ENCODE results near the gene NFYA.
"Not testable (repeated sequence)": the region's sequence is repeated elsewhere in the genome, so short reads cannot be mapped to it uniquely, and the experiment has no call there.

NFYA gene

DNA sequence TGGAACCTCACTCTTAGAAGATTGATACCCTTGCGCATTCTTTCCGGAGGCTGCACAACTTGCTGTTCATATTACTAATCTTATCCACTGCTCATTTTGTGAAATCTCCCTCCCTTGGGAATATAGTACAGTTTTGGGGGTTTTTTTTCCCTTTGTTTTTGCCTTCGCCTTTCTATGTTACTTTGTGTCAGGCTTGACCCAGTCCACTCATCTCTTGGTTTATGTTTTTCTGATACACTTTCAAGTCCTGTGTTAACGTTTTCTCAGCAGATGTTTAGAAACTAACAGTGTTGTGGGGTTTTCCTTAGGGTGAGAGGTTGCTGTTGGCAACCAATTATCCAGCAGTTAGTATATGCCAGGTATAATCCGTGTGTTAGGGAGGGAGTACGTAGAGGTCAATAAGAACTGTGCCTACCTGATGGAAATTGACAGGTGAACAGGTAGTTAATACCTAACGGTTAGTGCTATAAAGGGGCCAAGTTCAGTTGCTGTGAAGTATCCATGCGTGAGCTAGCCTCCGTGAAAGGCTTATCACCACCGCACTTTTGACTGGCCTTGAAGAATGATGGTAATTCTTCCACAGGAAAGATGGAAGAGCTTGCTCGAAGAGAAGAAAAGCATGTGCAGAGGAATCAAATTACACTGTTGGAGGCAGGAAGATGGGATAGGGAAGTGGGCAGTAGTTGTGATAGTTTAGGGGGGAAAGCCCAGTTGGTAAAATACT, 1.4 kb downstream of the NFYA start:
- DNase-seq: peak; percentile 45

DNA sequence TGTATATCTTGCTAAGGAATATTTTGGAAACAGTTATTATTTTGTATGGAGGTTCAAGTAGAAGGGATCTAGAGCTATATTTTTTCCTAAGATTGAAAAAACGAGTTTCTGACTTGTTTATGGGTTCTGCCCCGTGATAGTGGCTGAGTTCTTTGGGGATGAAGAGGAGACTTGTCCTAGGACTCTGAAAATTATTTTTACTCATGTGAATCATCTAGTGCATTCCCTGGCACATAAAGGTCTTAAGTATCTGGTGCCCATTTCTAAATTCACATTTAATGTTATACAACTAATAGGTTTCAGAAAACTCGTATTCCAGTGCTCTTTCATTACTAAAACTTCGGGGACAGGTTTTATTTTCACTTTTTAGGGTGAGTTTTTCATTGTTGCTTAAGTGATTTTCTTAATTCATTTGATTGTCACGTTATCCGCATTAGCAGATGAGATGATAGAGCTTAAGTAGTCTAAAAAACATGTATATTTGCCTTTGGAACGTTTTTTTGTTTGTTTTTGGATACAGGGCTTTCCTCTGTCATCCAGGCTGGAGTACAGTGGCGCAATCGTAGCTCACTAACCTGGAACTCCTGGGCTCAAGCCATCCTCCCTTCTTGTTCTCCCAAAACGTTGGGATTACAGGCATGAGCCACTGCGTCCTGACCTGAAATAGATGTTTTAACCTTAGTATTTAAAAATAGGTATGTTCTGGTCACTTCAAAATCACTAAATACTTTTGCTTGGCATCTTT, 2.1 kb downstream of the NFYA start:
- DNase-seq: no peak

- no peak for DNase-seq
These were observed 3.2 kb downstream of the NFYA start for GRCh38 chr6:41075651-41076626.

GRCh38 chr6:41077536-41077935, 4.8 kb downstream of the NFYA start:
- DNase-seq: no peak

DNA sequence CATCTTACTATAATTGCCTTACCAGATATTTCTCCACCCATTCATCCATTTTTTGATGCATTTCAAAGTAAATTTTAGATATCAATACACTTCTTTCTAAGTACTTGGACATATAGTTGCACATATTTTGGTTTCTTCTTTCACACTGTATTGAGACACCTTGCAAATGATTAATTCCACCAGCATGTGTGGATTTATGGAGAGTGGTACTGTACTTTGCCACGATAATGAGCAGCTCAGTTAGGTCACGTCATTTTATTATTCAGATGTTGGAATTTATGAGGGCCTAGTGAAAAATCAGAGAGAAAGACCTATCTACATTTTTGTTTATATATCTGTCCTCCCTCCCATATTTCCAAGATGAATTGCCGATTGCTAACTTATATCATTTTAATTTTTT, 5.3 kb downstream of the NFYA start:
- DNase-seq: no peak

- DNase-seq: no peak
These were observed 6.3 kb downstream of the NFYA start for GRCh38 chr6:41079080-41079479.

GRCh38 chr6:41080621-41081020, 7.8 kb downstream of the NFYA start:
- DNase-seq: no peak

DNA sequence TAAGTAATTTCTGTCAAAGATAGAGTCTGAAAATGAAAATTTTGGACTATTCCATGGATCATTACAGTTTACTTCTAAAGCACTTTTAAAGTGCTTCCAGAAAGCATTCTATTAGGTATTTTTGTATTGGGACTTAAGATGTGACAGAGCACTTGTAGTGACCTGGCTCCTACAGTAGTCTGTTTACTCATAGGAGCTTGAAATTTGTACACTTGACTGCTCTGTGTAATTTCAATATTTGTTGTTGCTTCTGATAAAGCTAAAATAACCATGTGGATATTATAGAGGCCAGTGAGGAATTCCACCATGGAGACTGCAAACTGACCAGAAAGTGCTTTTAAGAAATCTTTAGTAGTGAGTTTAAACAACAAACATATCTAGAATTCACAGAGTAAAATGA, 10.3 kb downstream of the NFYA start:
- DNase-seq: no peak

DNA sequence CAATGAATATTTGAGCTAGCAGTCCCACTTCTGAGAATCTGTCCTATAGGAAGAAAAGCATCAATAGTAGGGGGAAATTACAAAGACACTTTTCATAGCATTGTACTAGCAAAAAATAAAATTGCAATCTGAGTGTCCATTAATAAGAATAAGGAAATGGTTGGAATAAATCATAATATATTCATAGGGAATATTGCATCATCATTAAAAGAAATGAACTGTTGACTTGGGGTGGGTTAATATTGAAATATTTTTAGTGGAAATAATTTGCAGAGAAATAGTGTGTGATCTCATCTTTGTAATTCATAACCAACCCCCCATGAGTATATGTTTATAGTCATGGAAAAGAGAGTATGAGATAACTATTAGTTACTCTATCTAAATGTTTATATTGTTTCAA, 12.4 kb downstream of the NFYA start:
- no peak for DNase-seq

DNA sequence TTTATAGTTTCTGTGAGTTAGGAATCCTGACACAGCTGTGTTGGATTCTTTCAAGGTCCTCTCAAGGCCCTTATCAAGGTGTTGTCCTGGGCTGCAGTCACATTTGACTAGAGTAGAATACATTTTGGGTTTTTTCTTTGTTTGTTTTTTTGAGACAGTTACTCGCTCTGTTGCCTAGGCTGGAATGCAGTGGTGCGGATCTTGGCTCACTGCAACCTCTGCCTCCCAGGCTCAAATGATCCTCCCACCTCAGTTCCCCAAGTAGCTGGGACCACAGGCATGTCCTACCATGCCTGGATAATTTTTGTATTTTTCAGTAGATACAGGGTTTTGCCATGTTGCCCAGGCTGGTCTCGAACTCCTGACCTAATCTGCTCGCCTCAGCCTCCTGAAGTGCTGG, 15.7 kb downstream of the NFYA start:
- no peak for DNase-seq

GRCh38 chr6:41090841-41091761, 18.3 kb downstream of the NFYA start:
- no peak for DNase-seq

GRCh38 chr6:41092421-41093140, 19.8 kb downstream of the NFYA start:
- DNase-seq: peak; percentile 20

DNA sequence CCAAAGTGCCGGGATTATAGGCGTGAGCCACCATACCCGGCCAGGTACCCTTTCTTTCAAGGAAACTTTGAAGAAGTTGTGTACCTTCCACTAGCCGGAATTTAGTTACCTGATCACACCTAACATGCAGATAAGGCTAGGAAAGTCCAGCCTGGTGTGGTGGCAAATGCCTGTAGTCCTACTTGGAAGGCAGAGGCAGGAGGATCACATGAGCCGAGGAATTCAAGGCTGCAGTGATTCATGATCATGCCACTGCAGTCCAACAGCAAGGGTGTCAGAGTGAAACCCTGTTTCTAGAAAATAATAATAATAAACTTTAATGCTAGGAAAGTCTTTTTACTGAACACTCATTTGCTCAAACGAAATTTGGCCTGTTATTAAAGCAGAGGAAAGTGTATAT, 21.0 kb downstream of the NFYA start:
- no peak for DNase-seq

DNA sequence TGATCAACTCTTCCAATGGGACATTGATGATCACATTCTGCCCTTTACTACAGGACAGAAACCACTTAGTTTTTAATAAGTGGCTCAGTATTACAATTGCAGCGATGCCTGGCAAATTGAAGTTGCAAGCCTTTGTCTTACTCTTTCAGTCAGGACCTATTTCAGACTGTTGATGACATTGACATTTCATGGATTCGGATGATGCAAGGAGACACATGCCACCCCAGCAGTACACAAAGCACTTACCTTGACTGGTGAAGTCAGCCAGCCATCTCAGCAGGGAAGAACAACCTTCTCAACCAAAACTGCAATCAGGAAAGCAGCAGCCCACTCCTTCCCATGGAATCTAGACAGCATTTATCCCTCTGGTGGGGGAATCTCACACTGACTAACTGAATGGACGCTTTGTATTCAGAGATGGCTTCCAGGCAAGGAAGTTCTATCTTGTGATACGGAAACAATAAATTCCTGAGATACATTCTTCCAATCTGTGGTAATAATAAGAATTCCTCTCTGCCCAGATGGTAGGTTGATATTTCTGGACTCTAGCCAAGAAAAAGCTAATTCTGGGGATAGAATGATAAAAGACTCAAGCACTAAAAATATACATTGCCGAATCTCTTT, 24.8 kb downstream of the NFYA start:
- DNase-seq: peak; percentile 86

- DNase-seq: peak; percentile 19
These were observed 25.6 kb downstream of the NFYA start for GRCh38 chr6:41098366-41098765.

DNA sequence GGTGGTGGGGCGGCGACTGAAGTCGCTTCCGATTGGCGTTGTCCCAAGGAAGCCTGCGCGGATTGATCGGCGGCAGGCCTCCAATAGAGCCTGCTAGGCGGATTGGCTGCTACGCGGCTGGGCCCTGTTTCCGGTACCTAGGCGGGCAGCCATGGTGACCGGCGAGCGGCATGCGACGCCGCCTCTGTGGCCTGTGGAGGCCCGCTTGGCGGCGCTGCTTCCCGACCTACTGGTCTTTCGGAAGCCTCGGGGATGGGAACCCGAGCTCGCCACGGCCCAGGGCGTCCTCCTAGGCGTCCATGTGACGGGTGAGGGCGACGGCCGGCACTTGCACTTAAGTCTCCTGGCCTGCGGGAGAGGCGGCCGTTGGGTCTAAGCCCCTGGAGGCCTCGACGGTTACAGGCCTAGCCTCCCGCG, 28.1 kb downstream of the NFYA start:
- DNase-seq: no peak

DNA sequence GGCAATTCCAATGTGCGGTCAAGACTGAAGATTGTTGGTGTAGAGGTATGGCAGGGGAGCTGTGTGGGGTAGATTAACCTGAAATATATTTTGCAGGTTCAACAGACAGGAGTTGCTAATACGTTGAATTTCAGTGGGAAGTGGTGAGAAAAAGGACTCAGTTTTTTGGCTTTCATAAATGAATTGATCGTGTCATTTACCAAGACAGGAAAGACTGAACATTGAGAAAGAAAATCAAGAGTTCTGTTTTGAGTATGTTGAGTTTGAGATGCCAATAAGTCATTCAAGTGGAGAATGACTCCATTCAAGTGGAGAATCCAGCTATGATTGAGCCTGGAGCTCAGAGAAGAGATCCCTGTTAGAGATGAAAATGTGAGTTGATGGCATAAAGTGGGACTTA, 31.1 kb downstream of the NFYA start:
- no peak for DNase-seq

- no peak for DNase-seq
These were observed 38.2 kb downstream of the NFYA start for GRCh38 chr6:41111017-41111416.

DNA sequence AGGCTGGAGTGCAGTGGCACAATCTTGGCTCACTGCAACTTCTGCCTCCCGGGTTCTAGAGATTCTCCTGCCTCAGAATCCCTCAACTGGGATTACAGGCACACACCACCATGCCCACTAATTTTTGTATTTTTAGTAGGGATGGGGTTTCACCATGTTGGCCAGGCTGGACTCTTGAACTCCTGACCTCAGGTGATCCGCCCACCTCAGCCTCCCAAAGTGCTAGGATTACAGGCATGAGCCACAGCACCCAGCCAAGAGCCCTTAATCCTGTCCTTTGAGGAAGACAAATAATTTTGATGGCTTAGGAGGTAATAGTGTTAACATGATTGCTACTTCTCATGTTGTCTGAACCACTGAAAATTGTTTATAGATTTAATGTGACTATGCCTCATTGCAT, 42.3 kb downstream of the NFYA start:
- not testable (repeated sequence) for DNase-seq

DNA sequence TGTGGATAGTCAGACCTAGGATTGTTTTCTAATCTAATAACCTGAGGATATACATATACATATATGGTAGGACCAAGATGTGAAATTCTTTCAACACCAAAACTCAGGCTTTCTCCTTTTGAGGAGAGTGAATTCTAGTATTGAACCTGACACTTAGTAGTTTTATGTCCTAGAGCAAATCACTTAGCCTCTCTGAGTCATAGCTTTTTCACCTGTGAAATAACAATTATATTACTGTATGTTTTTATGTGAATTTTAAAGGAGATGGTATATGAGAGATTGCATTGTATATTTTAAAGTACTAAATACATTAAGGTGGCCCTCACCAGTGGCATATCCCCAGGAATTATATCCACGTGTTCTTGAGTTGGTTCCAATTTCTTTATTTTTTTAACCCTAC, 46.7 kb downstream of the NFYA start:
- DNase-seq: no peak

GRCh38 chr6:41120058-41120457, 47.3 kb downstream of the NFYA start:
- no peak for DNase-seq
